ENCODE data around the gene FUT7. TPM values are rescaled to one million over a fixed set of nuclear protein-coding genes. Genes with fewer than 3 reads are reported as not detected.
"Not testable (repeated sequence)": the region's sequence is repeated elsewhere in the genome, so short reads cannot be mapped to it uniquely, and the experiment has no call there.

Gene FUT7
- total RNA-seq, 4 donors from 2014 or later: 0.22 to 0.39 TPM; not detected in 2

- intact Hi-C loops (cut with DNase I; ENCODE audit: low total_unique reads): no loop called here
- DNase-seq (ENCODE audit: low spot score in 2 of 2): no peak
- WGBS, 2 donors: 82 to 85% methylated on average over 21 of the region's 22 CpGs
- H3K4me3 ChIP-seq (ENCODE audit: low read depth, poor library complexity, severe bottlenecking): no peak overlapping the region
- no peak for TF ChIP-seq POLR2A (IDR thresholded peaks at IDR 0.05)
- no peak for TF ChIP-seq CTCF (IDR thresholded peaks at IDR 0.05)
These were observed 23.6 kb downstream of the FUT7 start for GRCh38 chr9:137008312-137008711.

- WGBS, 2 donors: 88% methylated on average over 11 to 12 of the region's 13 CpGs
- intact Hi-C loops (cut with DNase I; ENCODE audit: low total_unique reads): no loop called here
- no peak for DNase-seq (ENCODE audit: low spot score in 2 of 2)
- TF ChIP-seq POLR2A (IDR thresholded peaks at IDR 0.05) (no peak), CTCF (IDR thresholded peaks at IDR 0.05) (no peak)
- H3K4me3 ChIP-seq (ENCODE audit: low read depth, poor library complexity, severe bottlenecking): no peak overlapping the region
These were observed 24.0 kb downstream of the FUT7 start for GRCh38 chr9:137007816-137008270.

- H3K4me3 ChIP-seq (ENCODE audit: low read depth, poor library complexity, severe bottlenecking): no peak overlapping the region
- TF ChIP-seq POLR2A (IDR thresholded peaks at IDR 0.05) (no peak), CTCF (IDR thresholded peaks at IDR 0.05) (no peak)
- WGBS, 2 donors: 77 to 86% methylated on average over 24 to 25 of the region's 30 CpGs
- no peak for DNase-seq (ENCODE audit: low spot score in 2 of 2)
- intact Hi-C loops (cut with DNase I; ENCODE audit: low total_unique reads): no loop called here
These were observed 24.6 kb downstream of the FUT7 start for GRCh38 chr9:137007108-137007815.

GRCh38 chr9:137006116-137007003 lies 25.5 kb downstream of the FUT7 start:
- TF ChIP-seq CTCF (IDR thresholded peaks at IDR 0.05) (no peak), POLR2A (IDR thresholded peaks at IDR 0.05) (no peak)
- 72 to 84% methylated on average over 23 to 24 of the region's 24 CpGs for WGBS, 2 donors
- intact Hi-C loops (cut with DNase I; ENCODE audit: low total_unique reads): no loop called here

GRCh38 chr9:137004285-137004684 lies 27.6 kb downstream of the FUT7 start:
- intact Hi-C loops (cut with DNase I; ENCODE audit: low total_unique reads); H3K4me3 ChIP-seq (ENCODE audit: low read depth, poor library complexity, severe bottlenecking); DNase-seq (ENCODE audit: low spot score in 2 of 2): not testable (repeated sequence)
- WGBS, 2 donors: 39 to 45% methylated on average over 17 of the region's 17 CpGs

More at GRCh38 chr9:137006116-137007003, 25.5 kb downstream of the FUT7 start:
- H3K4me3 ChIP-seq (ENCODE audit: low read depth, poor library complexity, severe bottlenecking): no peak overlapping the region
- no peak for DNase-seq (ENCODE audit: low spot score in 2 of 2)

GRCh38 chr9:137002646-137003041 lies 29.2 kb downstream of the FUT7 start:
- DNase-seq (ENCODE audit: low spot score in 2 of 2): no peak
- TF ChIP-seq POLR2A (IDR thresholded peaks at IDR 0.05): no peak
- no peak for TF ChIP-seq CTCF (IDR thresholded peaks at IDR 0.05)
- intact Hi-C loops (cut with DNase I; ENCODE audit: low total_unique reads): no loop called here
- no peak overlapping the region for H3K4me3 ChIP-seq (ENCODE audit: low read depth, poor library complexity, severe bottlenecking)
- 86 to 91% methylated on average over 10 of the region's 10 CpGs for WGBS, 2 donors

Measured in lower leg skin (tissue), 4 donors.